ENCODE results near the gene QDPR.

DNA sequence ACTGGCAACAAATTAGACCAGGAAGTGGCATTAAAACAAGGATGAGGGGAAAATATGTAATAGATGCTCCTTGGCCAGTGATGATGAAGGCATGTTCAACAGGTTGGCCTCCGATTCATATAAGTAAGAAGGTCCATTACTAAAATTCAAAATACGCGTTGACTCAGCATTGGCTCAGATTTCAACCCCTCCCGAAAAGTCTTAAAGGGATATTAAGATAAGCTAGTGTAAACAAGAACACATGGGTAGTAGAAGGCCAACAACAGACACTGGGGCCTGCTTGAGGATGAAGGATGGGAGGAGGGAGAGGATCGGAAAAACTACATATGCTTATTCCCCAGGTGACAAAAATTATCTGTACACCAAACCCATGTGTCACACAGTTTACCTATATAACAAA is 46.0 kb upstream of the QDPR start:
- TF ChIP-seq, protein P1, sequence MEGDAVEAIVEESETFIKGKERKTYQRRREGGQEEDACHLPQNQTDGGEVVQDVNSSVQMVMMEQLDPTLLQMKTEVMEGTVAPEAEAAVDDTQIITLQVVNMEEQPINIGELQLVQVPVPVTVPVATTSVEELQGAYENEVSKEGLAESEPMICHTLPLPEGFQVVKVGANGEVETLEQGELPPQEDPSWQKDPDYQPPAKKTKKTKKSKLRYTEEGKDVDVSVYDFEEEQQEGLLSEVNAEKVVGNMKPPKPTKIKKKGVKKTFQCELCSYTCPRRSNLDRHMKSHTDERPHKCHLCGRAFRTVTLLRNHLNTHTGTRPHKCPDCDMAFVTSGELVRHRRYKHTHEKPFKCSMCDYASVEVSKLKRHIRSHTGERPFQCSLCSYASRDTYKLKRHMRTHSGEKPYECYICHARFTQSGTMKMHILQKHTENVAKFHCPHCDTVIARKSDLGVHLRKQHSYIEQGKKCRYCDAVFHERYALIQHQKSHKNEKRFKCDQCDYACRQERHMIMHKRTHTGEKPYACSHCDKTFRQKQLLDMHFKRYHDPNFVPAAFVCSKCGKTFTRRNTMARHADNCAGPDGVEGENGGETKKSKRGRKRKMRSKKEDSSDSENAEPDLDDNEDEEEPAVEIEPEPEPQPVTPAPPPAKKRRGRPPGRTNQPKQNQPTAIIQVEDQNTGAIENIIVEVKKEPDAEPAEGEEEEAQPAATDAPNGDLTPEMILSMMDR (IDR thresholded peaks at IDR 0.05; ENCODE audit: insufficient read depth, low read length): no peak
- TF ChIP-seq POLR2AphosphoS5 (IDR thresholded peaks at IDR 0.05; ENCODE audit: low read depth) (no peak), SPI1 (IDR thresholded peaks at IDR 0.05; ENCODE audit: borderline replicate concordance, low read depth) (no peak)
- TF ChIP-seq, protein P2, sequence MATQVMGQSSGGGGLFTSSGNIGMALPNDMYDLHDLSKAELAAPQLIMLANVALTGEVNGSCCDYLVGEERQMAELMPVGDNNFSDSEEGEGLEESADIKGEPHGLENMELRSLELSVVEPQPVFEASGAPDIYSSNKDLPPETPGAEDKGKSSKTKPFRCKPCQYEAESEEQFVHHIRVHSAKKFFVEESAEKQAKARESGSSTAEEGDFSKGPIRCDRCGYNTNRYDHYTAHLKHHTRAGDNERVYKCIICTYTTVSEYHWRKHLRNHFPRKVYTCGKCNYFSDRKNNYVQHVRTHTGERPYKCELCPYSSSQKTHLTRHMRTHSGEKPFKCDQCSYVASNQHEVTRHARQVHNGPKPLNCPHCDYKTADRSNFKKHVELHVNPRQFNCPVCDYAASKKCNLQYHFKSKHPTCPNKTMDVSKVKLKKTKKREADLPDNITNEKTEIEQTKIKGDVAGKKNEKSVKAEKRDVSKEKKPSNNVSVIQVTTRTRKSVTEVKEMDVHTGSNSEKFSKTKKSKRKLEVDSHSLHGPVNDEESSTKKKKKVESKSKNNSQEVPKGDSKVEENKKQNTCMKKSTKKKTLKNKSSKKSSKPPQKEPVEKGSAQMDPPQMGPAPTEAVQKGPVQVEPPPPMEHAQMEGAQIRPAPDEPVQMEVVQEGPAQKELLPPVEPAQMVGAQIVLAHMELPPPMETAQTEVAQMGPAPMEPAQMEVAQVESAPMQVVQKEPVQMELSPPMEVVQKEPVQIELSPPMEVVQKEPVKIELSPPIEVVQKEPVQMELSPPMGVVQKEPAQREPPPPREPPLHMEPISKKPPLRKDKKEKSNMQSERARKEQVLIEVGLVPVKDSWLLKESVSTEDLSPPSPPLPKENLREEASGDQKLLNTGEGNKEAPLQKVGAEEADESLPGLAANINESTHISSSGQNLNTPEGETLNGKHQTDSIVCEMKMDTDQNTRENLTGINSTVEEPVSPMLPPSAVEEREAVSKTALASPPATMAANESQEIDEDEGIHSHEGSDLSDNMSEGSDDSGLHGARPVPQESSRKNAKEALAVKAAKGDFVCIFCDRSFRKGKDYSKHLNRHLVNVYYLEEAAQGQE (IDR thresholded peaks at IDR 0.05; ENCODE audit: insufficient replicate concordance, low read depth): no peak
